ENCODE results near the gene SDCCAG8.

SDCCAG8 gene

GRCh38 chr1:243269461-243269801, 13.6 kb downstream of the SDCCAG8 start:
- H3K27ac ChIP-seq, result no peak overlapping the region
- H3K4me1 ChIP-seq (ENCODE audit: low read depth, poor library complexity, severe bottlenecking), result no peaks in the 10 kb centered on the region
- TF ChIP-seq CTCF (conservative IDR thresholded peaks at IDR 0.05; ENCODE audit: low read depth, low read length), result no peak
- no peaks in the 10 kb centered on the region for H3K79me2 ChIP-seq (ENCODE audit: insufficient read depth, low read depth)
- no peak overlapping the region for H3K4me3 ChIP-seq (IDR thresholded peaks at IDR 0.05; ENCODE audit: insufficient read depth, low read depth, low read length)
- no peak overlapping the region for H2AFZ ChIP-seq (ENCODE audit: low read depth)
- peaks cover 3% of the 10 kb centered on the region; the same call in 1 of the 2 replicates for H4K20me1 ChIP-seq (ENCODE audit: insufficient read depth)
- H3K4me2 ChIP-seq, result no peak overlapping the region
- H3K9ac ChIP-seq, result no peak overlapping the region
- H3K36me3 ChIP-seq (ENCODE audit: insufficient read depth), result no peaks in the 10 kb centered on the region
- H3K27me3 ChIP-seq (ENCODE audit: insufficient read depth, low read depth), result no peaks in the 10 kb centered on the region

- no peak overlapping the region for H3K4me2 ChIP-seq
- no peak overlapping the region for H3K4me3 ChIP-seq (IDR thresholded peaks at IDR 0.05; ENCODE audit: insufficient read depth, low read depth, low read length)
- no peak overlapping the region for H2AFZ ChIP-seq (ENCODE audit: low read depth)
- no peaks in the 10 kb centered on the region for H3K79me2 ChIP-seq (ENCODE audit: insufficient read depth, low read depth)
- no peaks in the 10 kb centered on the region for H3K36me3 ChIP-seq (ENCODE audit: insufficient read depth)
- no peak for TF ChIP-seq CTCF (conservative IDR thresholded peaks at IDR 0.05; ENCODE audit: low read depth, low read length)
- no peaks in the 10 kb centered on the region for H3K27me3 ChIP-seq (ENCODE audit: insufficient read depth, low read depth)
- no peaks in the 10 kb centered on the region for H4K20me1 ChIP-seq (ENCODE audit: insufficient read depth)
- no peaks in the 10 kb centered on the region for H3K4me1 ChIP-seq (ENCODE audit: low read depth, poor library complexity, severe bottlenecking)
- no peak overlapping the region for H3K27ac ChIP-seq
- no peak overlapping the region for H3K9ac ChIP-seq
Observed at GRCh38 chr1:243270097-243270864, 14.4 kb downstream of the SDCCAG8 start.

DNA sequence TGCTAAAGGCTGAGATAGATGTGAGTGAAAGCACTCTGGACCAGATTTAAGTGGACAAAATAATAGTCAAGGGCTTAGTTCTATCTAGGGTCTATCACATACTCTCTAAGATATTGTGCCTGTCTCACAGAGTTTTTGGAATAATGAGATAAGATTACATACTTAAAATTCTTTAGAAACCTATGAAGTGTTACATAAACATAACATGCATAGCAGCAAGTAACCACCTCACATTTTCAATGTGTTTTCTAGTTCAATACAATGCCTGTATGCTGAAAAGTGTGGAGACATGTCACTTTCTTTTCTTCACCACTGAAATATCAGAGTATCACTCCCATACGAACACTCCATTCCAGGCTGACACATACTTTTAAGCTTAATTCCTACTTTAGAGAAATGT, 16.2 kb downstream of the SDCCAG8 start:
- H3K4me2 ChIP-seq, result no peak overlapping the region
- no peak overlapping the region for H2AFZ ChIP-seq (ENCODE audit: low read depth)
- H3K27me3 ChIP-seq (ENCODE audit: insufficient read depth, low read depth), result no peaks in the 10 kb centered on the region
- no peak for TF ChIP-seq CTCF (conservative IDR thresholded peaks at IDR 0.05; ENCODE audit: low read depth, low read length)
- H3K4me1 ChIP-seq (ENCODE audit: low read depth, poor library complexity, severe bottlenecking), result no peaks in the 10 kb centered on the region
- no peaks in the 10 kb centered on the region for H3K36me3 ChIP-seq (ENCODE audit: insufficient read depth)
- H3K27ac ChIP-seq, result no peak overlapping the region
- H3K9ac ChIP-seq, result no peak overlapping the region
- no peaks in the 10 kb centered on the region for H3K79me2 ChIP-seq (ENCODE audit: insufficient read depth, low read depth)
- no peaks in the 10 kb centered on the region for H4K20me1 ChIP-seq (ENCODE audit: insufficient read depth)
- H3K4me3 ChIP-seq (IDR thresholded peaks at IDR 0.05; ENCODE audit: insufficient read depth, low read depth, low read length), result no peak overlapping the region

GRCh38 chr1:243272401-243272800, 16.6 kb downstream of the SDCCAG8 start:
- Histone ChIP-seq H2AFZ (ENCODE audit: low read depth) (no peak overlapping the region), H4K20me1 (ENCODE audit: insufficient read depth) (no peaks in the 10 kb centered on the region), H3K9ac (no peak overlapping the region), H3K36me3 (ENCODE audit: insufficient read depth) (no peaks in the 10 kb centered on the region), H3K27me3 (ENCODE audit: insufficient read depth, low read depth) (no peaks in the 10 kb centered on the region), H3K79me2 (ENCODE audit: insufficient read depth, low read depth) (no peaks in the 10 kb centered on the region), H3K27ac (no peak overlapping the region), H3K4me3 (IDR thresholded peaks at IDR 0.05; ENCODE audit: insufficient read depth, low read depth, low read length) (no peak overlapping the region), H3K4me2 (no peak overlapping the region), H3K4me1 (ENCODE audit: low read depth, poor library complexity, severe bottlenecking) (no peaks in the 10 kb centered on the region)
- no peak for TF ChIP-seq CTCF (conservative IDR thresholded peaks at IDR 0.05; ENCODE audit: low read depth, low read length)

Measured in KMS-11 (cell line).